ENCODE measurements around the gene SLC22A7. TPM values are rescaled to one million over a fixed set of nuclear protein-coding genes. Genes with fewer than 3 reads are reported as not detected.

The SLC22A7 gene
- polyA plus RNA-seq (ENCODE audit: insufficient read length in 4 of 4), result 1 to 10 TPM in 2 of 4 donors, under 1 TPM in 2; 0.30 to 2.0 (median 0.99) TPM

- no peak for DNase-seq (ENCODE audit: low read depth in 4 of 4, low spot score in 2 of 4)
These were observed at the start of gene SLC22A7 for GRCh38 chr6:43297644-43298564. SLC22A7 (plus strand) TSS chr6:43298260; CDS start chr6:43298359, 99 bp downstream.

- DNase-seq (ENCODE audit: low read depth in 4 of 4, low spot score in 2 of 4), result no peak
These were observed 49.3 kb upstream of the SLC22A7 start for GRCh38 chr6:43248791-43249190.

- no peak for DNase-seq (ENCODE audit: low read depth in 4 of 4, low spot score in 2 of 4)
These were observed 47.1 kb upstream of the SLC22A7 start for GRCh38 chr6:43250992-43251373.

- no peak for DNase-seq (ENCODE audit: low read depth in 4 of 4, low spot score in 2 of 4)
These were observed 44.7 kb upstream of the SLC22A7 start for GRCh38 chr6:43253401-43253800.

- no peak for DNase-seq (ENCODE audit: low read depth in 4 of 4, low spot score in 2 of 4)
These were observed 43.8 kb upstream of the SLC22A7 start for GRCh38 chr6:43254138-43254817.

GRCh38 chr6:43254846-43255245 is 43.2 kb upstream of the SLC22A7 start:
- no peak for DNase-seq (ENCODE audit: low read depth in 4 of 4, low spot score in 2 of 4)

GRCh38 chr6:43255408-43256054 is 42.5 kb upstream of the SLC22A7 start:
- DNase-seq (ENCODE audit: low read depth in 4 of 4, low spot score in 2 of 4), result no peak

- no peak for DNase-seq (ENCODE audit: low read depth in 4 of 4, low spot score in 2 of 4)
These were observed 41.2 kb upstream of the SLC22A7 start for GRCh38 chr6:43256670-43257366.

GRCh38 chr6:43257367-43258145 is 40.5 kb upstream of the SLC22A7 start:
- no peak for DNase-seq (ENCODE audit: low read depth in 4 of 4, low spot score in 2 of 4)

GRCh38 chr6:43258180-43258579 is 39.9 kb upstream of the SLC22A7 start:
- no peak for DNase-seq (ENCODE audit: low read depth in 4 of 4, low spot score in 2 of 4)

- no peak for DNase-seq (ENCODE audit: low read depth in 4 of 4, low spot score in 2 of 4)
These were observed 39.0 kb upstream of the SLC22A7 start for GRCh38 chr6:43258807-43259686.

- no peak for DNase-seq (ENCODE audit: low read depth in 4 of 4, low spot score in 2 of 4)
These were observed 37.3 kb upstream of the SLC22A7 start for GRCh38 chr6:43260791-43261190.

- DNase-seq (ENCODE audit: low read depth in 4 of 4, low spot score in 2 of 4), result no peak
These were observed 36.9 kb upstream of the SLC22A7 start for GRCh38 chr6:43261198-43261597.

GRCh38 chr6:43262000-43262779 is 35.9 kb upstream of the SLC22A7 start:
- DNase-seq (ENCODE audit: low read depth in 4 of 4, low spot score in 2 of 4), result no peak

- no peak for DNase-seq (ENCODE audit: low read depth in 4 of 4, low spot score in 2 of 4)
These were observed 35.2 kb upstream of the SLC22A7 start for GRCh38 chr6:43262780-43263313.

GRCh38 chr6:43263314-43264178 is 34.5 kb upstream of the SLC22A7 start:
- DNase-seq (ENCODE audit: low read depth in 4 of 4, low spot score in 2 of 4), result no peak

GRCh38 chr6:43264599-43265145 is 33.4 kb upstream of the SLC22A7 start:
- no peak for DNase-seq (ENCODE audit: low read depth in 4 of 4, low spot score in 2 of 4)
